K562 (cell line): ENCODE measurements around the gene GSG1. TPM values are rescaled to one million over a fixed set of nuclear protein-coding genes. Genes with fewer than 3 reads are reported as not detected.

ENCODE experiments used
- ATAC-seq: fragments of 200-7000 bp; cut with Tn5 transposase; 3 replicates; pipeline ENCODE4 v1.9.1; 2020; ENCODE audit warnings: moderate library complexity
- BruUV-seq: library from RNA; stranded (reverse); fragments of 400-500 nt; replicated peaks from 2 replicates; lab custom pipeline; 2021; lab: Mats Ljungman, UMichigan
- CTCF ChIA-PET: fragments of 300-600 bp; formaldehyde crosslinking; extraction: SDS; loops from one replicate; lab custom pipeline; 2021; ENCODE audit warnings: low intra/inter-chr PET ratio; lab: Yijun Ruan, JAX
- POLR2A ChIA-PET: fragments of 300-600, 350-650 bp; sonication (Branson Sonifier 250); formaldehyde crosslinking; extraction: SDS; loops from one replicate; lab custom pipeline; 2021; ENCODE audit warnings: antibody characterized with exemption, inconsistent platforms; lab: Yijun Ruan, JAX
- DNase-seq, 4 experiments: peaks; one replicate each; pipeline versions ENCODE4 v3.0.0 to v3.0.0-alpha.2; 2011 to 2018; ENCODE audit warnings: low spot score in 3 of 4, mixed read lengths in 3 of 4; ENCODE audit errors: extremely low read depth in 1 of 4
- FAIRE-seq: peaks from 2 replicates; lab custom pipeline; 2011; peaks lifted over from hg19 to GRCh38; lab: Jason Lieb, UNC
- H2AFZ ChIP-seq: 2 replicates; pipeline ENCODE4 v1.6.0; 2011; ENCODE audit warnings: low read depth, low read length, control low read depth, inconsistent platforms
- H3K27ac ChIP-seq: fragments of 200-600 bp; 3 replicates; pipeline ENCODE4 v1.8.0; 2011; ENCODE audit warnings: low read depth, mild to moderate bottlenecking, control low read depth, inconsistent platforms, low read length, moderate library complexity, mixed read lengths; ENCODE audit errors: extremely low read depth
- H3K27me3 ChIP-seq, 2 experiments: fragments of 300-600 bp in 1 of 2; 2 replicates in 1 of 2; 3 replicates in 1 of 2; pipeline versions ENCODE4 v1.6.0 to v1.8.0; 2011; ENCODE audit warnings: inconsistent platforms in 2 of 2, low read length in 2 of 2, mild to moderate bottlenecking in 1 of 2, mixed read lengths in 1 of 2, moderate library complexity in 1 of 2; ENCODE audit not compliant: control insufficient read depth in 2 of 2, insufficient read depth in 2 of 2
- H3K36me3 ChIP-seq: fragments of 300-600 bp; 3 replicates; pipeline ENCODE4 v1.8.0; 2011; ENCODE audit warnings: mild to moderate bottlenecking, low read length, inconsistent platforms; ENCODE audit not compliant: control insufficient read depth, insufficient read depth
- H3K4me1 ChIP-seq, 2 experiments: fragments of 200-600 bp in 1 of 2; replicated peaks in 1 of 2; 2 replicates in 1 of 2; 3 replicates in 1 of 2; pipeline versions ENCODE4 v1.5.1 to v1.8.0; 2011; ENCODE audit warnings: inconsistent platforms in 2 of 2, low read length in 2 of 2, mild to moderate bottlenecking in 1 of 2, mixed read lengths in 1 of 2, moderate library complexity in 1 of 2; ENCODE audit not compliant: control insufficient read depth in 2 of 2, insufficient read depth in 2 of 2
- H3K4me2 ChIP-seq: 2 replicates; pipeline ENCODE4 v1.6.1; 2011; ENCODE audit warnings: low read length, control low read depth, inconsistent platforms, mixed read lengths; ENCODE audit not compliant: insufficient read depth
- H3K4me3 ChIP-seq: fragments of 200-600 bp; sonication (generic), shearing (Covaris generic); 2 replicates; pipeline ENCODE4 v1.5.1; 2016; ENCODE audit warnings: control low read depth, inconsistent platforms
- H3K79me2 ChIP-seq: fragments of 200-600 bp; 3 replicates; pipeline ENCODE4 v1.8.0; 2011; ENCODE audit warnings: low read length, inconsistent platforms; ENCODE audit not compliant: control insufficient read depth, insufficient read depth
- H3K9ac ChIP-seq, 2 experiments: 2 replicates each; pipeline versions ENCODE4 v1.6.0 to v1.6.1; 2011; ENCODE audit warnings: low read depth in 2 of 2, low read length in 2 of 2, control low read depth in 1 of 2, inconsistent platforms in 1 of 2, mild to moderate bottlenecking in 1 of 2, mixed read lengths in 1 of 2; ENCODE audit not compliant: insufficient read depth in 1 of 2
- H3K9me1 ChIP-seq: one replicate; pipeline ENCODE4 v1.6.0; 2011; ENCODE audit warnings: inconsistent platforms, mild to moderate bottlenecking, low read length, moderate library complexity; ENCODE audit not compliant: control insufficient read depth, insufficient read depth
- H3K9me3 ChIP-seq: replicated peaks from 2 replicates; pipeline ENCODE4 v1.5.1; 2011; ENCODE audit warnings: low read depth, low read length, inconsistent platforms; ENCODE audit not compliant: control insufficient read depth, insufficient read depth
- H4K20me1 ChIP-seq: replicated peaks from 2 replicates; pipeline ENCODE4 v1.6.1; 2011; ENCODE audit warnings: low read length, inconsistent platforms, mixed read lengths; ENCODE audit not compliant: control insufficient read depth, insufficient read depth
- BDP1 ChIP-seq: IDR thresholded peaks from 3 replicates; pipeline ENCODE4 v1.6.1; 2011; ENCODE audit not compliant: insufficient read length, insufficient read depth
- MXI1 ChIP-seq: IDR thresholded peaks from 2 replicates; pipeline ENCODE4 v1.6.1; 2011; ENCODE audit warnings: low read depth, mild to moderate bottlenecking, improper control_type of control experiment, low read length
- ZNF639 ChIP-seq, 2 experiments: fragments of 200-800 bp in 1 of 2; sonication (Bioruptor generic) in 1 of 2; sonication (generic) in 1 of 2; formaldehyde crosslinking in 1 of 2; IDR thresholded peaks in 1 of 2; conservative IDR thresholded peaks in 1 of 2; 2 replicates each; pipeline versions ENCODE4 v1.5.0 to v1.6.1; 2016 to 2020; ENCODE audit warnings: missing compliant biosample characterization in 1 of 2, missing genetic modification characterization in 1 of 2, missing genetic modification reagents in 1 of 2
- WGBS: fragments of 100-300 bp; shearing (Covaris generic); methylation state at CpG from one replicate; pipeline ENCODE4 v1.1.6; 2016; ENCODE audit warnings: low coverage, mixed read lengths; ENCODE audit not compliant: insufficient coverage; ENCODE audit errors: missing lambda C conversion rate; 5-methylcytosine and 5-hydroxymethylcytosine counted together
- in situ Hi-C: fragments of 300-500 bp; cut with MboI; formaldehyde crosslinking; loops from 4 replicates; pipeline ENCODE4 v1.15.0; 2018; ENCODE audit warnings: inconsistent platforms, mixed read lengths
- intact Hi-C: fragments of 100-400 bp; cut with micrococcal nuclease; formaldehyde crosslinking; loops from 2 replicates; pipeline ENCODE4 v1.14.2; 2022
- polyA plus RNA-seq, 8 experiments: library from polyadenylated mRNA; depleted of rRNA in 4 of 8; stranded (reverse) in 5 of 8; unstranded in 3 of 8; fragments of >200 nt; fragmentation: Nextera tagmentation in 2 of 8; fragmentation: Illumina TruSeq in 1 of 8; extraction: Ambion mirVana in 2 of 8; extraction: Trizol in 1 of 8; gene quantifications; 2 replicates each; pipeline versions ENCODE4 v1.2.1 to v1.2.3, GENCODE V29; 2011 to 2014; ENCODE audit warnings: inconsistent platforms in 1 of 8, missing spikeins in 1 of 8
- total RNA-seq, 7 experiments: library from RNA; depleted of rRNA in 6 of 7; stranded (reverse); fragments of >200 nt in 6 of 7; fragmentation: Illumina TruSeq in 2 of 7; extraction: Trizol in 2 of 7; gene quantifications; 2 replicates each; pipeline versions ENCODE4 v1.2.1 to v1.2.3, GENCODE V29; 2011 to 2021; ENCODE audit warnings: low replicate concordance in 1 of 7
- TF ChIP-seq, protein P1 (sequence below): sonication (generic); formaldehyde crosslinking; IDR thresholded peaks from 2 replicates; pipeline ENCODE4 v1.8.0; 2022; ENCODE audit warnings: mild to moderate bottlenecking, missing genetic modification reagents

Gene GSG1
- total and polyA plus RNA-seq, 9 of the 15 experiments (the other 6 are each of a cell fraction or from before 2014, with no cell fraction given): not detected

GRCh38 chr12:13121568-13121967, 18.1 kb upstream of the GSG1 start:
- FAIRE-seq (no peak), ATAC-seq (no peak), DNase-seq (no peak)
- Histone ChIP-seq H3K36me3 (no peaks in the 10 kb centered on the region), H3K4me3 (no peak overlapping the region), H2AFZ (no peak overlapping the region), H3K9me3 (no peaks in the 10 kb centered on the region), H3K79me2 (no peaks in the 10 kb centered on the region), H3K4me1 (no peaks in the 10 kb centered on the region), H3K27me3 (peaks cover 0 to 26% of the 10 kb centered on the region in 2 experiments; a peak in 2 of 5 replicates), H3K9ac (no peak overlapping the region), H3K4me2 (no peak overlapping the region), H4K20me1 (no peaks in the 10 kb centered on the region; the same call in 1 of the 2 replicates), H3K9me1 (no peaks in the 10 kb centered on the region), H3K27ac (no peak overlapping the region)
- 2% methylated on average over 5 of the region's 5 CpGs for WGBS
- no TSS peak for BruUV-seq
- POLR2A ChIA-PET: no interaction called here
- in situ Hi-C loops (no loop called here), intact Hi-C loops (no loop called here)
- no peak for TF ChIP-seq ZNF639 (CRISPR knock-in tag; conservative IDR thresholded peaks at IDR 0.05 in 1 of 2, IDR thresholded peaks at IDR 0.05 in 1 of 2)
- TF ChIP-seq, protein P1, sequence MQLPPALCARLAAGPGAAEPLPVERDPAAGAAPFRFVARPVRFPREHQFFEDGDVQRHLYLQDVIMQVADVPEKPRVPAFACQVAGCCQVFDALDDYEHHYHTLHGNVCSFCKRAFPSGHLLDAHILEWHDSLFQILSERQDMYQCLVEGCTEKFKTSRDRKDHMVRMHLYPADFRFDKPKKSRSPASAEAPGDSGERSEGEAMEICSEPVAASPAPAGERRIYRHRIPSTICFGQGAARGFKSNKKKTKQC (CRISPR knock-in tag): no peak
- no peak for TF ChIP-seq BDP1
- no peak for TF ChIP-seq MXI1
- CTCF ChIA-PET: no interaction called here
